NCI-H2227 (cell line): ENCODE results near the gene ATR.
"Not testable (repeated sequence)": the region's sequence is repeated elsewhere in the genome, so short reads cannot be mapped to it uniquely, and the experiment has no call there.

Experiments
- DNase-seq: peaks from one replicate; lab custom pipeline; 2025; ENCODE audit not compliant: unreplicated experiment; lab: John Stamatoyannopoulos, UW

ATR gene

GRCh38 chr3:142459096-142459495 lies 119.4 kb downstream of the ATR start:
- no peak for DNase-seq

GRCh38 chr3:142450881-142451280 lies 127.7 kb downstream of the ATR start:
- no peak for DNase-seq

- DNase-seq: no peak
Observed at GRCh38 chr3:142450189-142450588, 128.3 kb downstream of the ATR start.

GRCh38 chr3:142447852-142448823 lies 130.4 kb downstream of the ATR start, which contains the start of gene XRN1:
TSS of gene XRN1 (minus strand) at chr3:142448037. CDS start at chr3:142447944, 93 bp downstream.
- DNase-seq: peak; percentile 96

- DNase-seq: peak; percentile 40
Observed at GRCh38 chr3:142447301-142447851, 131.2 kb downstream of the ATR start.

GRCh38 chr3:142445816-142446254 lies 132.7 kb downstream of the ATR start:
- DNase-seq: no peak

- no peak for DNase-seq
Observed at GRCh38 chr3:142444343-142444742, 134.2 kb downstream of the ATR start.

GRCh38 chr3:142443060-142443459 lies 135.5 kb downstream of the ATR start:
- not testable (repeated sequence) for DNase-seq

- DNase-seq: not testable (repeated sequence)
Observed at GRCh38 chr3:142439499-142440220, 138.9 kb downstream of the ATR start.

- DNase-seq: not testable (repeated sequence)
Observed at GRCh38 chr3:142438096-142438495, 140.4 kb downstream of the ATR start.

- no peak for DNase-seq
Observed at GRCh38 chr3:142436951-142437585, 141.5 kb downstream of the ATR start.

- DNase-seq: no peak
Observed at GRCh38 chr3:142434503-142434902, 144.0 kb downstream of the ATR start.

- no peak for DNase-seq
Observed at GRCh38 chr3:142433110-142433509, 145.4 kb downstream of the ATR start.

GRCh38 chr3:142429582-142429981 lies 149.0 kb downstream of the ATR start:
- no peak for DNase-seq

- DNase-seq: no peak
Observed at GRCh38 chr3:142424754-142425153, 153.8 kb downstream of the ATR start.

- DNase-seq: no peak
Observed at GRCh38 chr3:142418926-142419592, 159.5 kb downstream of the ATR start.

- no peak for DNase-seq
Observed at GRCh38 chr3:142417302-142417701, 161.2 kb downstream of the ATR start.

GRCh38 chr3:142400537-142400936 lies 178.0 kb downstream of the ATR start:
- not testable (repeated sequence) for DNase-seq
